ENCODE data around the gene ZNF316.

Gene ZNF316

DNA sequence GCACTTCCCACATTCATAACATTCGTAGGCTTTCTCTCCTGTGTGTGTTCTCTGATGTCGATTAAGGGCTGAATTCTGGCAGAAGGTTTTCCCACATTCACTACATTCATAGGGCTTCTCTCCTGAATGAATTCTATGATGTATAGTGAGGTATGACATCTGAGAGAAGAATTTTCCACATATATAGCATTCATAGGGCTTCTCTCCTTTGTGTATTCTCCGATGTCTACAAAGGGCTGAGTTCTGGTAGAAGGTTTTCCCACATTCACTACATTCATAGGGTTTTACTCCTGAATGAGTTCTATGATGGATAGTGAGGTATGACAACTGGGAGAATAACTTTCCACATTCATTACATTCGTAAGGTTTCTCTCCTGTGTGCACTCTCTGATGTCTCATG is 54.0 kb downstream of the ZNF316 start:
- no peak for DNase-seq (ENCODE audit: low read depth in 2 of 2)

- DNase-seq (ENCODE audit: low read depth in 2 of 2): no peak
These were observed 54.5 kb downstream of the ZNF316 start for GRCh38 chr7:6691609-6692106.

- no peak for DNase-seq (ENCODE audit: low read depth in 2 of 2)
These were observed 63.7 kb downstream of the ZNF316 start for GRCh38 chr7:6700793-6701192.

DNA sequence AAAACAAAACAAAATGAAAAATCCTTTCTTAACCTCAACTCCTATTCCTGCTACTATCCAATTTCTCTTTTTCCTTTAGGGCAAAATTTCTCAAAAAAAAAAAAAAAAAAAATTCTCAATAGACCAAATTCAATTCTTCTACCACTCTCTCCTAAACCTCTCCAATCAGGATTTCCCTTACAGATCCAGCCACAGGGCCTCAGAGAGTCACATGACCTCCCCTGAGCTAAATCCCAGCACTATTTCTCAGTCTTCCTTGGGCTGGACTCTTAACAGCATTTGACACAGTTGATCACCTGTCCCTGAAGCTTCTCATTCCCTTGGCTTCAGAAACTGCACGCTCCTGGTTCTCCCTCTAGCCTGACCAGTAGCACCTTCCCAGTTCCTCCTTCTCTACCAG is 64.7 kb downstream of the ZNF316 start:
- no peak for DNase-seq (ENCODE audit: low read depth in 2 of 2)

Measured in fibroblast of skin of left biceps (primary cell).